Neural cell (in vitro differentiated cells): ENCODE measurements around the gene NIM1K. TPM values are rescaled to one million over a fixed set of nuclear protein-coding genes. Genes with fewer than 3 reads are reported as not detected.

Source experiments
- H2AFZ ChIP-seq: fragments of 200-600, 300-800 bp; sonication (generic), shearing (Covaris generic); 2 replicates; pipeline ENCODE4 v1.6.0; 2014; ENCODE audit warnings: low read depth, mild to moderate bottlenecking, antibody characterized with exemption, low read length, moderate library complexity
- H3F3A ChIP-seq: fragments of 200-600 bp; shearing (Covaris generic); 2 replicates; pipeline ENCODE4 v1.6.1; 2016; ENCODE audit warnings: mild to moderate bottlenecking, moderate library complexity, mixed read lengths, antibody characterized with exemption, low read length; ENCODE audit not compliant: insufficient read depth, poor library complexity, severe bottlenecking
- H3K27ac ChIP-seq: fragments of 200-600, 300-800 bp; sonication (generic), shearing (Covaris generic); 2 replicates; pipeline ENCODE4 v1.5.1; 2014; ENCODE audit warnings: mild to moderate bottlenecking, low read length, moderate library complexity
- H3K27me3 ChIP-seq: fragments of 300-800, 200-600 bp; sonication (generic), shearing (Covaris generic); 2 replicates; pipeline ENCODE4 v1.6.0; 2014; ENCODE audit warnings: mild to moderate bottlenecking, low read depth, low read length, moderate library complexity; ENCODE audit not compliant: insufficient read depth
- H3K36me3 ChIP-seq: fragments of 300-800, 200-600 bp; sonication (generic), shearing (Covaris generic); 2 replicates; pipeline ENCODE4 v1.5.1; 2014; ENCODE audit warnings: mild to moderate bottlenecking, antibody characterized with exemption, low read length, moderate library complexity; ENCODE audit not compliant: insufficient read depth
- H3K4me2 ChIP-seq: fragments of 300-800, 200-600 bp; sonication (generic), shearing (Covaris generic); 2 replicates; pipeline ENCODE4 v1.6.0; 2014; ENCODE audit warnings: mild to moderate bottlenecking, low read length
- H3K4me3 ChIP-seq: fragments of 300-800, 200-600 bp; sonication (generic), shearing (Covaris generic); 2 replicates; pipeline ENCODE4 v1.5.1; 2014; ENCODE audit warnings: mild to moderate bottlenecking, low read length, moderate library complexity
- H3K79me2 ChIP-seq: fragments of 200-600 bp; shearing (Covaris generic); replicated peaks from 2 replicates; pipeline ENCODE4 v1.6.0; 2014; ENCODE audit warnings: mild to moderate bottlenecking, low read length, moderate library complexity; ENCODE audit not compliant: insufficient read depth
- H3K9ac ChIP-seq: fragments of 300-800, 200-600 bp; sonication (generic), shearing (Covaris generic); 2 replicates; pipeline ENCODE4 v1.6.1; 2016; ENCODE audit warnings: mild to moderate bottlenecking, low read length, mixed read lengths
- H3K9me2 ChIP-seq: fragments of 200-600 bp; shearing (Covaris generic); 2 replicates; pipeline ENCODE4 v1.6.1; 2016; ENCODE audit warnings: mild to moderate bottlenecking, low read length, mixed read lengths; ENCODE audit not compliant: insufficient read depth
- H3K9me3 ChIP-seq: fragments of 200-600, 300-800 bp; sonication (generic), shearing (Covaris generic); 2 replicates; pipeline ENCODE4 v1.6.1; 2016; ENCODE audit warnings: mild to moderate bottlenecking, mixed run types, low read length, moderate library complexity, mixed read lengths
- H4K20me1 ChIP-seq: fragments of 200-600 bp; shearing (Covaris generic); 2 replicates; pipeline ENCODE4 v1.6.1; 2016; ENCODE audit warnings: mild to moderate bottlenecking, mixed run types; ENCODE audit not compliant: insufficient read depth
- EP300 ChIP-seq: fragments of 450-650 bp; conservative IDR thresholded peaks from 2 replicates; pipeline ENCODE4 v1.6.1; 2014; ENCODE audit warnings: antibody characterized with exemption, mild to moderate bottlenecking, moderate library complexity; ENCODE audit not compliant: poor library complexity, severe bottlenecking
- EZH2 ChIP-seq: fragments of 200-600, 300-800 bp; shearing (Covaris generic), sonication (generic); IDR thresholded peaks from 2 replicates; pipeline ENCODE4 v1.6.1; 2014; ENCODE audit warnings: antibody characterized with exemption, low read length, borderline replicate concordance, mild to moderate bottlenecking; ENCODE audit not compliant: insufficient read depth, poor library complexity, severe bottlenecking
- MXI1 ChIP-seq: fragments of 450-650 bp; conservative IDR thresholded peaks from 2 replicates; pipeline ENCODE4 v1.6.1; 2014; ENCODE audit warnings: antibody characterized with exemption, mild to moderate bottlenecking; ENCODE audit not compliant: poor library complexity, severe bottlenecking
- RAD21 ChIP-seq: fragments of 450-650 bp; conservative IDR thresholded peaks from 2 replicates; pipeline ENCODE4 v1.6.1; 2014; ENCODE audit warnings: antibody characterized with exemption, mild to moderate bottlenecking, moderate library complexity
- REST ChIP-seq: IDR thresholded peaks from 2 replicates; pipeline ENCODE4 v1.6.1; 2012; ENCODE audit warnings: borderline replicate concordance
- SMC3 ChIP-seq: fragments of 450-650 bp; conservative IDR thresholded peaks from 2 replicates; pipeline ENCODE4 v1.6.1; 2014; ENCODE audit warnings: antibody characterized with exemption, mild to moderate bottlenecking, moderate library complexity; ENCODE audit not compliant: poor library complexity
- TAF1 ChIP-seq: IDR thresholded peaks from 2 replicates; pipeline ENCODE4 v1.6.1; 2012; ENCODE audit warnings: low read depth
- polyA plus RNA-seq: library from polyadenylated mRNA; depleted of rRNA; stranded (reverse); fragments of >200 nt; gene quantifications from 2 replicates; pipeline ENCODE4 v1.2.3, GENCODE V29; 2014
- TF ChIP-seq, protein P1 (sequence below): fragments of 450-650 bp; IDR thresholded peaks from 2 replicates; pipeline ENCODE4 v1.5.1; 2014; ENCODE audit warnings: antibody characterized with exemption, mild to moderate bottlenecking, moderate library complexity; ENCODE audit not compliant: poor library complexity, severe bottlenecking

Gene NIM1K
- polyA plus RNA-seq, 1 donor from 2014 or later, result 4.4 TPM

DNA sequence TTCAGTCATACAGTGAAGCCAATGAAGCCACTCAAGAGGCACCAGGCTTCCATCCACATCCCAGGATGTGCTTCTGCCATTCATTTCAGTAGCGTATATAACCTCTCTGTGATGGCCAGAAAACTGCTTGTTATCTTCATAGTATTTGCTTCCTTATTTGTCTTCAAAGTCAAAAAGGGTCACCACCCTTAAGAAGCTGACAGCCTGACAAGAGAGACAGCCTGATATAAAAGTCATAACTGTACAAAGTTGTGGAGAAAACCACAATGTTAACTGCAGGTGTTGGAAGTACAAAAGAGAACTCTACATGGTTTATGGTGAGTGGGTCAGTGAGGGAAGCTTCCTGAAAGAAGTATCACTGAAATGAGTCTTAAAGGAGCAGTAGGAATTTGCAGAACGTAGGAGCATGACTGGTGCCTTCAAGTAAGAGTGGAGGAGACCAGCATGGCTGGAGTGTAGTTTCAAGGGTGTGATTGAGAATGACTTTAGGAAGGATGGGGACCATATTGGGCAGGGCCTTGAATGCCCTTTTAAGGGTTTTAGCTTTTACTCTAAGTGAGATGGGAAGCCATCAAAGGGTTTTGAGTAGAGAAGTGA is 33.7 kb downstream of the NIM1K start:
- Histone ChIP-seq H3K27me3 (no peaks in the 10 kb centered on the region), H3K79me2 (no peaks in the 10 kb centered on the region), H3K27ac (no peak overlapping the region), H3K36me3 (no peaks in the 10 kb centered on the region), H3K9me3 (no peaks in the 10 kb centered on the region), H3K4me2 (no peak overlapping the region), H3K4me3 (no peak overlapping the region), H3K9ac (no peak overlapping the region), H2AFZ (no peak overlapping the region), H3K9me2 (no peaks in the 10 kb centered on the region), H3F3A (no peaks in the 10 kb centered on the region), H4K20me1 (no peaks in the 10 kb centered on the region)
- TF ChIP-seq, protein P1, sequence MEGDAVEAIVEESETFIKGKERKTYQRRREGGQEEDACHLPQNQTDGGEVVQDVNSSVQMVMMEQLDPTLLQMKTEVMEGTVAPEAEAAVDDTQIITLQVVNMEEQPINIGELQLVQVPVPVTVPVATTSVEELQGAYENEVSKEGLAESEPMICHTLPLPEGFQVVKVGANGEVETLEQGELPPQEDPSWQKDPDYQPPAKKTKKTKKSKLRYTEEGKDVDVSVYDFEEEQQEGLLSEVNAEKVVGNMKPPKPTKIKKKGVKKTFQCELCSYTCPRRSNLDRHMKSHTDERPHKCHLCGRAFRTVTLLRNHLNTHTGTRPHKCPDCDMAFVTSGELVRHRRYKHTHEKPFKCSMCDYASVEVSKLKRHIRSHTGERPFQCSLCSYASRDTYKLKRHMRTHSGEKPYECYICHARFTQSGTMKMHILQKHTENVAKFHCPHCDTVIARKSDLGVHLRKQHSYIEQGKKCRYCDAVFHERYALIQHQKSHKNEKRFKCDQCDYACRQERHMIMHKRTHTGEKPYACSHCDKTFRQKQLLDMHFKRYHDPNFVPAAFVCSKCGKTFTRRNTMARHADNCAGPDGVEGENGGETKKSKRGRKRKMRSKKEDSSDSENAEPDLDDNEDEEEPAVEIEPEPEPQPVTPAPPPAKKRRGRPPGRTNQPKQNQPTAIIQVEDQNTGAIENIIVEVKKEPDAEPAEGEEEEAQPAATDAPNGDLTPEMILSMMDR, result no peak
- TF ChIP-seq EZH2 (no peak), TAF1 (no peak)

DNA sequence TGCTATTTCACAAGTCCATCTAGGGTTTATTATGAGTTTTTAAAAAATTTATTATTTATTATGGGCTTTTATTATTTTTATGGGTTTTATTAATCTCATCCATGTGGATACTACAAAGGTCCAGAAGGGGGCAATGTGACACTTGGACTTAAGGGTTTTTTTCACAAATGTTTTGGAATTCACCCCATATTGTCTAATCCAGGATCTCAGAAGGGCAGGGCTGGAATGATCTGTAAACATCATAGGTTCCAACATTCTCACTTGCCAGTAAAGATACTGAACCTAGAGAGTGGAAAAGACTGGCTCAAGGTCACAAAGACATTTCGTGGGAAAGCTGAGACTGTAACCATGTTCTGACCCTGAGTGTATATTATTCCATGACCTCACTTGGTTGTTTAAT is 35.6 kb downstream of the NIM1K start:
- Histone ChIP-seq H4K20me1 (no peaks in the 10 kb centered on the region), H3K9ac (no peak overlapping the region), H3K79me2 (no peaks in the 10 kb centered on the region), H3K36me3 (no peaks in the 10 kb centered on the region), H2AFZ (no peak overlapping the region), H3K27ac (no peak overlapping the region), H3K4me3 (no peak overlapping the region), H3K27me3 (no peaks in the 10 kb centered on the region), H3K9me3 (no peaks in the 10 kb centered on the region), H3F3A (no peaks in the 10 kb centered on the region), H3K4me2 (no peak overlapping the region), H3K9me2 (no peaks in the 10 kb centered on the region)
- TF ChIP-seq MXI1 (no peak), EZH2 (no peak), TAF1 (no peak), SMC3 (no peak), EP300 (no peak), RAD21 (no peak), REST (no peak)
- TF ChIP-seq, protein P1, result no peak
